Measurements from ENCODE around the gene SLC12A7. TPM values are rescaled to one million over a fixed set of nuclear protein-coding genes. Genes with fewer than 3 reads are reported as not detected.

The SLC12A7 gene
- total RNA-seq, 4 donors from 2014 or later, result 87.2 to 182 (median 116) TPM

GRCh38 chr5:1143670-1143951 is 31.7 kb upstream of the SLC12A7 start:
- no peak for TF ChIP-seq POLR2A (IDR thresholded peaks at IDR 0.05)
- TF ChIP-seq CTCF (IDR thresholded peaks at IDR 0.05), result no peak

GRCh38 chr5:1142886-1143669 is 31.2 kb upstream of the SLC12A7 start:
- H3K4me3 ChIP-seq, result no peak overlapping the region
- H3K9me3 ChIP-seq, result no peaks in the 10 kb centered on the region
- no peaks in the 10 kb centered on the region for H3K36me3 ChIP-seq
- no peaks in the 10 kb centered on the region for H3K27me3 ChIP-seq
- H3K4me1 ChIP-seq, result peaks cover 0 to 17% (median 5%) of the 10 kb centered on the region in 4 donors
- TF ChIP-seq CTCF (IDR thresholded peaks at IDR 0.05) (no peak), POLR2A (IDR thresholded peaks at IDR 0.05) (no peak)
- DNase-seq, result no peak
- H3K27ac ChIP-seq, result no peak overlapping the region

More at GRCh38 chr5:1143670-1143951, 31.7 kb upstream of the SLC12A7 start:
- Histone ChIP-seq H3K4me1 (peaks cover 0 to 17% (median 4%) of the 10 kb centered on the region in 4 donors), H3K36me3 (no peaks in the 10 kb centered on the region), H3K27ac (no peak overlapping the region), H3K27me3 (no peaks in the 10 kb centered on the region), H3K9me3 (no peaks in the 10 kb centered on the region), H3K4me3 (no peak overlapping the region)
- no peak for DNase-seq

GRCh38 chr5:1141834-1142233 is 30.0 kb upstream of the SLC12A7 start:
- H3K27me3 ChIP-seq, result no peaks in the 10 kb centered on the region
- H3K4me3 ChIP-seq, result no peak overlapping the region
- TF ChIP-seq CTCF (IDR thresholded peaks at IDR 0.05) (no peak), POLR2A (IDR thresholded peaks at IDR 0.05) (no peak)
- H3K27ac ChIP-seq, result no peak overlapping the region
- no peak for DNase-seq
- H3K36me3 ChIP-seq, result no peaks in the 10 kb centered on the region
- peaks cover 0 to 22% (median 8%) of the 10 kb centered on the region in 4 donors for H3K4me1 ChIP-seq
- H3K9me3 ChIP-seq, result no peaks in the 10 kb centered on the region

GRCh38 chr5:1140818-1141189 is 28.9 kb upstream of the SLC12A7 start:
- Histone ChIP-seq H3K4me1 (peaks cover 0 to 28% (median 8%) of the 10 kb centered on the region in 4 donors), H3K4me3 (no peak overlapping the region), H3K27me3 (no peaks in the 10 kb centered on the region), H3K36me3 (no peaks in the 10 kb centered on the region), H3K9me3 (no peaks in the 10 kb centered on the region), H3K27ac (no peak overlapping the region)
- no peak for TF ChIP-seq CTCF (IDR thresholded peaks at IDR 0.05)
- TF ChIP-seq POLR2A (IDR thresholded peaks at IDR 0.05), result no peak
- no peak for DNase-seq

- peaks cover 0 to 33% (median 8%) of the 10 kb centered on the region in 4 donors for H3K4me1 ChIP-seq
- no peaks in the 10 kb centered on the region for H3K9me3 ChIP-seq
- no peaks in the 10 kb centered on the region for H3K27me3 ChIP-seq
- no peak overlapping the region for H3K27ac ChIP-seq
- H3K36me3 ChIP-seq, result no peaks in the 10 kb centered on the region
- H3K4me3 ChIP-seq, result no peak overlapping the region
- peak; percentile 73 to 93 (median 93) for DNase-seq
- TF ChIP-seq POLR2A (IDR thresholded peaks at IDR 0.05) (no peak), CTCF (IDR thresholded peaks at IDR 0.05) (peak; percentile 30 to 95 (median 80))
Measured at GRCh38 chr5:1140171-1140817, 28.4 kb upstream of the SLC12A7 start.
